DND-41 (cell line): ENCODE data around the gene METTL23.
"Not testable (repeated sequence)": the region's sequence is repeated elsewhere in the genome, so short reads cannot be mapped to it uniquely, and the experiment has no call there.

Experiments
- ATAC-seq: fragments of 200-7000 bp; cut with Tn5 transposase; 3 replicates; pipeline ENCODE4 v1.9.1; 2021; ENCODE audit warnings: low read depth; ENCODE audit not compliant: insufficient read depth
- DNase-seq: peaks from one replicate; pipeline ENCODE4 v3.0.0-alpha.2; 2020
- H2AFZ ChIP-seq: 2 replicates; pipeline ENCODE4 v1.6.0; 2012; ENCODE audit warnings: low read depth, low read length
- H3K27ac ChIP-seq: 2 replicates; pipeline ENCODE4 v1.5.1; 2012; ENCODE audit warnings: low read length, inconsistent platforms
- H3K27me3 ChIP-seq: fragments of 200-600 bp; sonication (generic); 2 replicates; pipeline ENCODE4 v1.6.0; 2012; ENCODE audit warnings: low read length, mild to moderate bottlenecking, inconsistent platforms; ENCODE audit not compliant: insufficient read depth, poor library complexity
- H3K36me3 ChIP-seq: 2 replicates; pipeline ENCODE4 v1.5.1; 2012; ENCODE audit warnings: low read length, inconsistent platforms; ENCODE audit not compliant: insufficient read depth
- H3K4me1 ChIP-seq: 2 replicates; pipeline ENCODE4 v1.5.1; 2012; ENCODE audit warnings: mild to moderate bottlenecking, low read length; ENCODE audit not compliant: insufficient read depth
- H3K4me2 ChIP-seq: 2 replicates; pipeline ENCODE4 v1.6.0; 2012; ENCODE audit warnings: mild to moderate bottlenecking, moderate library complexity, low read length, inconsistent platforms; ENCODE audit not compliant: insufficient read depth
- H3K4me3 ChIP-seq, 2 experiments: fragments of 200-600 bp in 1 of 2; shearing (Covaris generic) in 1 of 2; 2 replicates each; pipeline ENCODE4 v1.5.1; 2012 to 2016; ENCODE audit warnings: inconsistent platforms in 2 of 2, low read length in 2 of 2, mild to moderate bottlenecking in 2 of 2, low read depth in 1 of 2, moderate library complexity in 1 of 2
- H3K79me2 ChIP-seq: 2 replicates; pipeline ENCODE4 v1.6.0; 2012; ENCODE audit warnings: low read length, inconsistent platforms; ENCODE audit not compliant: insufficient read depth
- H3K9ac ChIP-seq: 2 replicates; pipeline ENCODE4 v1.6.0; 2012; ENCODE audit warnings: low read depth, mild to moderate bottlenecking, inconsistent platforms, low read length, moderate library complexity
- H3K9me3 ChIP-seq: 2 replicates; pipeline ENCODE4 v1.5.1; 2012; ENCODE audit warnings: low read length, moderate library complexity, mild to moderate bottlenecking, inconsistent platforms; ENCODE audit not compliant: insufficient read depth, severe bottlenecking
- H4K20me1 ChIP-seq: 2 replicates; pipeline ENCODE4 v1.6.0; 2012; ENCODE audit warnings: low read length; ENCODE audit not compliant: insufficient read depth
- EZH2 ChIP-seq: IDR thresholded peaks from 3 replicates; pipeline ENCODE4 v1.6.1; 2012; ENCODE audit warnings: borderline replicate concordance, low read depth, mild to moderate bottlenecking, moderate library complexity, low read length, inconsistent platforms; ENCODE audit not compliant: severe bottlenecking
- TF ChIP-seq, protein P1 (sequence below): IDR thresholded peaks from 2 replicates; pipeline ENCODE4 v1.5.1; 2012; ENCODE audit warnings: borderline replicate concordance, low read length, moderate library complexity, mild to moderate bottlenecking; ENCODE audit not compliant: poor library complexity, severe bottlenecking; ENCODE audit errors: extremely low read depth

METTL23 gene

DNA sequence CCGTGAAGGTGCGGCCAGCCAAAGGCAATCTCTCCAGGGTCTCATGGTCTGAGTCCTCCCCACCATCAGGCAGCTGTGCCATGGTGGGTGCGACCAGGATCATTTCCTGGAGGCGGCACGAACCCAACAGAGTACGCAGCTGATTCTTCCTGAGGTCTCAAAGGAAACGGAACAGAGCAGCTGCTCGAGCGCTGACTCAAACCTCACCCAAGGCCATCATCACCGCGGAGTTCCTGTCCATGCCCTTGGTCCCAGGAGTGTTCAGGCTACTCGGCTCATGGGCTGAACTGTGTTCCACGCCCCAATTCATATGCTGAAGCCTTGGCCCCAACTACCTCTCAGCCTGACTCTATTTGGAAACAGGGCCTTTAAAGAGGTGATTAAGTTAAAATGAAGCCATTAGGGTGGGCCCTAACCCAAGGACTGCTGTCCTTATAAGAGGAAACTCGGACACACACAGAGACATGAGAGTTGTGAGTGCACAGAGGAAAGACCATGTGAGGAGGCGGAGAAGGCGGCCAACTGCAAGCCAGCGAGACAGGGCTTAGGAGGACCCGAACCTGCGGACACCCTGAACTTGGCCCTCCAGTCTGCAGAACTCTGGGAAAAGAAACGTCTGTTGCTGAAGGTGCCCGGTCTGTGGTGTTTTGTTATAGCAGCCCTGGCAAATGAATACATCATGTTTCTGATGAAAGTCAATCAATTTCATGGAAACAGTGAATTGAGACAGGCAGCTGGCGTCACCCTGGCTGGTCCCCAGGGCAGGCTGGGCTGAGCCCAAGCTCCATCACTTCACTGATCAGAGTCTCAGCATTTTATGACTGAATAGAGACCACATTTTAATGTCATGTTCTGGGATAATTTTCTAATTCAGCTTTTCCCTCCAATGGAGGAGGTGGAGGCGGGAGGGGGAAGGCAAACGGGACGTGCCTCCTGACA, 29.6 kb upstream of the METTL23 start:
- Histone ChIP-seq H3K9me3 (no peaks in the 10 kb centered on the region), H3K4me2 (no peak overlapping the region), H3K9ac (no peak overlapping the region), H3K4me3 (no peak overlapping the region), H3K4me1 (no peaks in the 10 kb centered on the region), H4K20me1 (no peaks in the 10 kb centered on the region), H3K79me2 (no peaks in the 10 kb centered on the region), H3K36me3 (no peaks in the 10 kb centered on the region), H3K27ac (no peak overlapping the region), H3K27me3 (no peaks in the 10 kb centered on the region), H2AFZ (no peak overlapping the region)
- ATAC-seq, result no peak
- TF ChIP-seq, protein P1, sequence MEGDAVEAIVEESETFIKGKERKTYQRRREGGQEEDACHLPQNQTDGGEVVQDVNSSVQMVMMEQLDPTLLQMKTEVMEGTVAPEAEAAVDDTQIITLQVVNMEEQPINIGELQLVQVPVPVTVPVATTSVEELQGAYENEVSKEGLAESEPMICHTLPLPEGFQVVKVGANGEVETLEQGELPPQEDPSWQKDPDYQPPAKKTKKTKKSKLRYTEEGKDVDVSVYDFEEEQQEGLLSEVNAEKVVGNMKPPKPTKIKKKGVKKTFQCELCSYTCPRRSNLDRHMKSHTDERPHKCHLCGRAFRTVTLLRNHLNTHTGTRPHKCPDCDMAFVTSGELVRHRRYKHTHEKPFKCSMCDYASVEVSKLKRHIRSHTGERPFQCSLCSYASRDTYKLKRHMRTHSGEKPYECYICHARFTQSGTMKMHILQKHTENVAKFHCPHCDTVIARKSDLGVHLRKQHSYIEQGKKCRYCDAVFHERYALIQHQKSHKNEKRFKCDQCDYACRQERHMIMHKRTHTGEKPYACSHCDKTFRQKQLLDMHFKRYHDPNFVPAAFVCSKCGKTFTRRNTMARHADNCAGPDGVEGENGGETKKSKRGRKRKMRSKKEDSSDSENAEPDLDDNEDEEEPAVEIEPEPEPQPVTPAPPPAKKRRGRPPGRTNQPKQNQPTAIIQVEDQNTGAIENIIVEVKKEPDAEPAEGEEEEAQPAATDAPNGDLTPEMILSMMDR, result no peak
- no peak for TF ChIP-seq EZH2
- DNase-seq, result no peak

DNA sequence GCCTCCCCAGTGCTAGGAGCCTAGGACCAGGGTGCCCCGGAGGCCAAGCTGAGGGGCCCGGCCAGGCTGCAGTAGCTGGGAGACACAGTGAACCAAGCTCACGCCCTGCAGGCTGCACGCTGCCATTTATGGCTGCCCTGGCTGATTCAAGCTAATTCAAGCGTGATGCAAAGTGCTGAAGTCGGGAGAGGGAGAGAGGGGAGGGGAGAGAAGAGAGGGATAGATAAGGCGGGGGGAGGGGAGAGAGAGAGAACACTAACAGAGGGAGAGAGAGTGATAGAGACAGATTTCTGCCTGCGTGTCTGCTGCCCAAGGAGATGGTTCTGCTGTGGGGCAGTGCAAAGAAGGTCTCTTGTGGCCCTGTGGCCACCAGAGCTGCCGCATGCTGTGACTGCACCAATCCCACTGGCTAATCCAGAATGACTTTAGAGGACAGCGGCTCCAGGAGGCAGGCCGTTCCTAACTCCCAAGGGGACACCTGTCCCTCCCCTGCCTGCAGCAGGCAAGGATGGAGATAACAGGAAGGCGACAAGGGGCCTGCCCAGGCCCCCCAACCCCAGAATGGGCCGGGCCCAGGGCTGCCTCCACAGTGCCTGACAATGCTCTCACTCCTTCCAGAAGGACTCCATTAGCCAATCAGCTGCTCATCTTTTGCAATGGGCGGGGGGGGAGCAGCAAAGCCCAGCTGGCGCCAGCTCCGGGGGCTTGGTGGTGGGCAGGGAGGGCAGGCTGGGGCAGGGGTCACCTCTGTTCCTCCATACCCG, 28.8 kb upstream of the METTL23 start:
- no peak overlapping the region for H3K4me3 ChIP-seq
- H3K9ac ChIP-seq, result no peak overlapping the region
- H3K9me3 ChIP-seq, result no peaks in the 10 kb centered on the region
- TF ChIP-seq, protein P1, result no peak
- TF ChIP-seq EZH2, result no peak
- no peaks in the 10 kb centered on the region for H3K27me3 ChIP-seq
- H3K4me2 ChIP-seq, result no peak overlapping the region
- H3K36me3 ChIP-seq, result no peaks in the 10 kb centered on the region
- H2AFZ ChIP-seq, result no peak overlapping the region
- H3K27ac ChIP-seq, result no peak overlapping the region
- H3K4me1 ChIP-seq, result no peaks in the 10 kb centered on the region
- DNase-seq (no peak), ATAC-seq (no peak)
- no peaks in the 10 kb centered on the region for H4K20me1 ChIP-seq
- H3K79me2 ChIP-seq, result no peaks in the 10 kb centered on the region

DNA sequence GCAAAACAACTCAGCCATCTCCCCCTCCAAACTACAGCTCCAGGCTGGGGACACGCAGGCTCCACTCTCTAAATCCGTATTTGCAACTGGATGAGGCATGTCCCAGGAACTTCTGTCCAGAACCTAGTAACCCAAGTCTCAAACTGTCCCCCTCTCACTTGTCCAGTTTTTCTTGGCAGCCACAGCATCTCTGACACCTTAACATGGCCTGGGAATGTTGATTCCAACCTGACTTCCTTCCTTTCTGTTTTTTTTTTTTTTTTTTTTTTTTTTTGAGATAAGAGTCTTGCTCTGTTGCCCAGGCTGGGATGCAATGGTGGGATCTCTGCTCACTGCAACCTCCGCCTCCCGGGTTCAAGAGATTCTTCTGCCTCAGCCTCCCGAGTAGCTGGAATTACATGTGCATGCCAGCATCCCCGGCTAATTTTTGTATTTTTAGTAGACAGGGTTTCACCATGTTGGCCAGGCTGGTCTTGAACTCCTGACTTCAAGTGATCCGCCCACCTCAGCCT, 28.1 kb upstream of the METTL23 start:
- H3K27me3 ChIP-seq, H3K9ac ChIP-seq, H4K20me1 ChIP-seq, DNase-seq, H3K4me3 ChIP-seq, H3K79me2 ChIP-seq, H3K27ac ChIP-seq, H3K9me3 ChIP-seq, ATAC-seq, H2AFZ ChIP-seq, H3K4me1 ChIP-seq, H3K36me3 ChIP-seq, H3K4me2 ChIP-seq: not testable (repeated sequence)

DNA sequence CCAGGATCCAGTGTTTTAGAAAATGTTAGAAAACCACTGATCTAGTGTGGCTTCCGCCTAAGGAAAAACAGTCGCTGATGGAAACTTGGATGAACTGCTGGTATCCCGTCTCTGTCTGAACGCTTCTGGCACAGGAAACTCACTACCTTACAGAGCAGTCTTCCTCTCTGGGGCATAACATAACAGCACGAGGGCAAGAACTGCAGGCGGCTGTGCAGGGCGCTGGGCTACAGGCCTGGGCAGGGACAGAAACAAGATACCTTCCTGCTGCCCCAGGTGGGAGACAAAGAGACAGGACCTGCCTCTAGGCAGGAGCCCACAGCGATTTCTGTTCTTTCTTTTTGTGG, 26.4 kb upstream of the METTL23 start:
- Histone ChIP-seq H3K9ac (no peak overlapping the region), H2AFZ (no peak overlapping the region), H3K4me1 (no peaks in the 10 kb centered on the region), H3K4me2 (no peak overlapping the region), H3K27ac (no peak overlapping the region), H3K79me2 (no peaks in the 10 kb centered on the region), H3K9me3 (no peaks in the 10 kb centered on the region), H3K27me3 (no peaks in the 10 kb centered on the region), H3K4me3 (no peak overlapping the region), H4K20me1 (no peaks in the 10 kb centered on the region), H3K36me3 (no peaks in the 10 kb centered on the region)
- ATAC-seq (0 out of 3 replicates have a peak, but pooled peaks have one; percentile 12), DNase-seq (no peak)
- TF ChIP-seq, protein P1, result no peak
- TF ChIP-seq EZH2, result no peak
